ENCODE results near the gene AKAP9.

The AKAP9 gene

GRCh38 chr7:92039900-92040299, 99.2 kb downstream of the AKAP9 start:
- Histone ChIP-seq H2AFZ (ENCODE audit: low read depth, low read length, severe bottlenecking) (no peak overlapping the region), H3K9me2 (replicated peaks; ENCODE audit: insufficient read depth, low read length) (no peaks in the 10 kb centered on the region), H3K79me2 (ENCODE audit: insufficient read depth, low read length) (no peaks in the 10 kb centered on the region), H3K27me3 (ENCODE audit: low read length) (no peaks in the 10 kb centered on the region), H3K36me3 (ENCODE audit: low read length) (peaks cover 17% of the 10 kb centered on the region; the same call in 1 of the 2 replicates), H4K20me1 (ENCODE audit: low read depth, low read length) (no peaks in the 10 kb centered on the region), H3K4me2 (ENCODE audit: low read depth, low read length, poor library complexity, severe bottlenecking) (no peak overlapping the region), H3F3A (ENCODE audit: insufficient read depth) (no peaks in the 10 kb centered on the region), H3K9me3 (ENCODE audit: insufficient read depth, low read length) (no peaks in the 10 kb centered on the region), H3K9ac (ENCODE audit: low read length) (no peak overlapping the region), H3K4me3 (ENCODE audit: insufficient read depth, low read length, poor library complexity, severe bottlenecking) (no peak overlapping the region), H3K27ac (ENCODE audit: low read depth, low read length) (no peak overlapping the region)
- TF ChIP-seq, protein P1, sequence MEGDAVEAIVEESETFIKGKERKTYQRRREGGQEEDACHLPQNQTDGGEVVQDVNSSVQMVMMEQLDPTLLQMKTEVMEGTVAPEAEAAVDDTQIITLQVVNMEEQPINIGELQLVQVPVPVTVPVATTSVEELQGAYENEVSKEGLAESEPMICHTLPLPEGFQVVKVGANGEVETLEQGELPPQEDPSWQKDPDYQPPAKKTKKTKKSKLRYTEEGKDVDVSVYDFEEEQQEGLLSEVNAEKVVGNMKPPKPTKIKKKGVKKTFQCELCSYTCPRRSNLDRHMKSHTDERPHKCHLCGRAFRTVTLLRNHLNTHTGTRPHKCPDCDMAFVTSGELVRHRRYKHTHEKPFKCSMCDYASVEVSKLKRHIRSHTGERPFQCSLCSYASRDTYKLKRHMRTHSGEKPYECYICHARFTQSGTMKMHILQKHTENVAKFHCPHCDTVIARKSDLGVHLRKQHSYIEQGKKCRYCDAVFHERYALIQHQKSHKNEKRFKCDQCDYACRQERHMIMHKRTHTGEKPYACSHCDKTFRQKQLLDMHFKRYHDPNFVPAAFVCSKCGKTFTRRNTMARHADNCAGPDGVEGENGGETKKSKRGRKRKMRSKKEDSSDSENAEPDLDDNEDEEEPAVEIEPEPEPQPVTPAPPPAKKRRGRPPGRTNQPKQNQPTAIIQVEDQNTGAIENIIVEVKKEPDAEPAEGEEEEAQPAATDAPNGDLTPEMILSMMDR (IDR thresholded peaks at IDR 0.05; ENCODE audit: insufficient read depth, low read length, poor library complexity, severe bottlenecking): no peak
- no peak for TF ChIP-seq EZH2phosphoT487 (conservative IDR thresholded peaks at IDR 0.05; ENCODE audit: low read length)

GRCh38 chr7:92042056-92042737, 101.5 kb downstream of the AKAP9 start:
- Histone ChIP-seq H3K9ac (ENCODE audit: low read length) (no peak overlapping the region), H4K20me1 (ENCODE audit: low read depth, low read length) (no peaks in the 10 kb centered on the region), H3K4me3 (ENCODE audit: insufficient read depth, low read length, poor library complexity, severe bottlenecking) (no peak overlapping the region), H3F3A (ENCODE audit: insufficient read depth) (no peaks in the 10 kb centered on the region), H3K4me2 (ENCODE audit: low read depth, low read length, poor library complexity, severe bottlenecking) (no peak overlapping the region), H3K9me2 (replicated peaks; ENCODE audit: insufficient read depth, low read length) (no peaks in the 10 kb centered on the region), H3K9me3 (ENCODE audit: insufficient read depth, low read length) (no peaks in the 10 kb centered on the region), H3K79me2 (ENCODE audit: insufficient read depth, low read length) (no peaks in the 10 kb centered on the region), H3K27ac (ENCODE audit: low read depth, low read length) (no peak overlapping the region), H3K27me3 (ENCODE audit: low read length) (no peaks in the 10 kb centered on the region), H3K36me3 (ENCODE audit: low read length) (peaks cover 19% of the 10 kb centered on the region; the same call in 1 of the 2 replicates), H2AFZ (ENCODE audit: low read depth, low read length, severe bottlenecking) (no peak overlapping the region)
- TF ChIP-seq, protein P1 (IDR thresholded peaks at IDR 0.05; ENCODE audit: insufficient read depth, low read length, poor library complexity, severe bottlenecking): no peak
- TF ChIP-seq EZH2phosphoT487 (conservative IDR thresholded peaks at IDR 0.05; ENCODE audit: low read length): no peak

- Histone ChIP-seq H3K4me2 (ENCODE audit: low read depth, low read length, poor library complexity, severe bottlenecking) (no peak overlapping the region), H3K4me3 (ENCODE audit: insufficient read depth, low read length, poor library complexity, severe bottlenecking) (no peak overlapping the region), H3F3A (ENCODE audit: insufficient read depth) (no peaks in the 10 kb centered on the region), H3K9me2 (replicated peaks; ENCODE audit: insufficient read depth, low read length) (no peaks in the 10 kb centered on the region), H3K27me3 (ENCODE audit: low read length) (no peaks in the 10 kb centered on the region), H3K27ac (ENCODE audit: low read depth, low read length) (no peak overlapping the region), H2AFZ (ENCODE audit: low read depth, low read length, severe bottlenecking) (no peak overlapping the region), H3K9ac (ENCODE audit: low read length) (no peak overlapping the region), H3K36me3 (ENCODE audit: low read length) (peaks cover 19% of the 10 kb centered on the region; the same call in 1 of the 2 replicates), H4K20me1 (ENCODE audit: low read depth, low read length) (no peaks in the 10 kb centered on the region), H3K9me3 (ENCODE audit: insufficient read depth, low read length) (no peaks in the 10 kb centered on the region), H3K79me2 (ENCODE audit: insufficient read depth, low read length) (no peaks in the 10 kb centered on the region)
- no peak for TF ChIP-seq EZH2phosphoT487 (conservative IDR thresholded peaks at IDR 0.05; ENCODE audit: low read length)
- TF ChIP-seq, protein P1 (IDR thresholded peaks at IDR 0.05; ENCODE audit: insufficient read depth, low read length, poor library complexity, severe bottlenecking): no peak
Observed at GRCh38 chr7:92043098-92043497, 102.4 kb downstream of the AKAP9 start.
